NCI-H345 treated with DMSO at 0.1 percent for 48 hours (cell line): ENCODE measurements around the gene FKBP1C.
"Not testable (repeated sequence)": the region's sequence is repeated elsewhere in the genome, so short reads cannot be mapped to it uniquely, and the experiment has no call there.

Experiments used
- DNase-seq: peaks from one replicate; lab custom pipeline; 2025; ENCODE audit not compliant: unreplicated experiment; lab: John Stamatoyannopoulos, UW

The FKBP1C gene

GRCh38 chr6:63211343-63211742, at the start of gene FKBP1C:
Gene FKBP1C, plus strand, starts transcription at chr6:63211469.
- not testable (repeated sequence) for DNase-seq

GRCh38 chr6:63164047-63164803, 47.0 kb upstream of the FKBP1C start:
- not testable (repeated sequence) for DNase-seq

GRCh38 chr6:63174173-63174572, 37.1 kb upstream of the FKBP1C start:
- DNase-seq = no peak

- no peak for DNase-seq
Measured at GRCh38 chr6:63176181-63176580, 35.1 kb upstream of the FKBP1C start.

- DNase-seq = no peak
Measured at GRCh38 chr6:63180367-63180766, 30.9 kb upstream of the FKBP1C start.

- no peak for DNase-seq
Measured at GRCh38 chr6:63186970-63187369, 24.3 kb upstream of the FKBP1C start.

- no peak for DNase-seq
Measured at GRCh38 chr6:63188828-63189227, 22.4 kb upstream of the FKBP1C start.

GRCh38 chr6:63193324-63193723, 17.9 kb upstream of the FKBP1C start:
- DNase-seq = no peak

GRCh38 chr6:63197741-63198140, 13.5 kb upstream of the FKBP1C start:
- DNase-seq = no peak

GRCh38 chr6:63213325-63213724, 2.1 kb downstream of the FKBP1C start:
- DNase-seq = no peak

- no peak for DNase-seq
Measured at GRCh38 chr6:63214816-63215215, 3.5 kb downstream of the FKBP1C start.

GRCh38 chr6:63224179-63224578, 12.9 kb downstream of the FKBP1C start:
- no peak for DNase-seq

GRCh38 chr6:63225987-63226386, 14.7 kb downstream of the FKBP1C start:
- not testable (repeated sequence) for DNase-seq

GRCh38 chr6:63227928-63228894, 16.9 kb downstream of the FKBP1C start:
- not testable (repeated sequence) for DNase-seq

- DNase-seq = not testable (repeated sequence)
Measured at GRCh38 chr6:63230027-63230426, 18.8 kb downstream of the FKBP1C start.

GRCh38 chr6:63230511-63230910, 19.2 kb downstream of the FKBP1C start:
- DNase-seq = not testable (repeated sequence)

GRCh38 chr6:63236398-63236817, 25.1 kb downstream of the FKBP1C start:
- no peak for DNase-seq

- DNase-seq = no peak
Measured at GRCh38 chr6:63245420-63245819, 34.2 kb downstream of the FKBP1C start.

GRCh38 chr6:63245909-63246308, 34.6 kb downstream of the FKBP1C start:
- DNase-seq = no peak

GRCh38 chr6:63246581-63246980, 35.3 kb downstream of the FKBP1C start:
- DNase-seq = no peak

GRCh38 chr6:63249875-63250482, 38.7 kb downstream of the FKBP1C start:
- no peak for DNase-seq
